HG03196 (cell line): ENCODE data around the gene ECHDC3.

Experiments
- ATAC-seq: cut with Tn5 transposase; IDR thresholded peaks from one replicate; pipeline ENCODE4 v1.9.1; 2021; ENCODE audit not compliant: unreplicated experiment

The ECHDC3 gene

DNA sequence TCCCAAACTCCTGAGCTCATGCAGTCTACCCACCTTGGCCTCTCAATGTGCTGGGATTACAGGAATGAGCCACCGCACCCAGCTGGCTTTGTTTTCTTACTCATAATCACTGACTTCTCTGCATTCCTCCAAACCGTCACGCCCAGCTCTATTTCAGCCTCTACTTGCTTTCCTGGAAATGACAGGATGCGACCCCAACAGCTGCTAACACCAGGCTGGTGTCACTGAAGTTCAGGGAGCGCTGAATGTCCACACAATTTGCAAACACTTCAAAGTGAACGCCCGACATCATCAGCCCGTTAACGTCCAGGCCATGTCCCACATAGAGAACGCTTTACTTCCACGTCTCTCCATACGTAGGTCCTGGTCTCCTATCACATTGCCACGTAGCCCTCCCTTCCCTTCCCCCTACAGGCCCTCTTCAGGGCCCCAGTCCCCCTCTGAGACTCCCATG lies 68.2 kb downstream of the ECHDC3 start:
- no peak for ATAC-seq

DNA sequence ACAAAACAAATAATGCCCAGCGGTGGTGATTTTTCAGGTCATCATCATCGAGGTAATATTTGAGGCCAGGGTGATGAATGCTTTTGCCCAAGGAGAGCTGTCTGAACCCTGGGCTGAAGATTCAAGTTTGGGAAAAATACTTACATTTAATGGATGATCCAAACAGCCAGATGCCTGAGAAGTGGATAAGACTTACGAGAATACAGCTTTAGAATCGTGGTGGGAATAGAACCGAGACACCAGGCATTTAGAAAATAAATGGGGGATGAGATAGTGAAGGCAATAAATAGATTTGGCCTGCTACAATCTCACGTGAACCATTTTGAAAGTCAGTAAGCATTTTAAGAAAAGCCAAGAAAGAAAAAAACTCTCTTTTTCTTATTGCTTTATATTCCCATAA lies 68.8 kb downstream of the ECHDC3 start:
- ATAC-seq = no peak

DNA sequence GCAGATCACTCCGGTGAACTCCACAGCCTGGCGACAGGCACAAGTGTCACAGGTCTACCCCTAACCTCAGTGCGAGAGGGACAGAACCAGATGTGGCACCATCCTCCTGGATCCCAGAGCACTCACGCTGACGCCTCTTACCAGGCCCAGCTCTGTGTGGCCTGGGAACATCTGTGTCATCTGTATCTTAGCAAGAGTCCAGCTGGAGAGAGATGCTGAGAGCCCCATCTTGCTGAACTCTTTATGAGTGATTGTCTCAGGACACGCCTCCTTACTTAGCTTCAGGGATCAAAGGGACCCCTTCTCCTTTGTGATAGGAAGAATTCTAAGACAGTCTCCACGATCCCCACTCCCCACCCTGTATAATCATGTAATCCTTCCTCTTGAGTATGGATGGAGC lies 71.0 kb downstream of the ECHDC3 start:
- no peak for ATAC-seq
